ENCODE data around the gene FAM32A.

Gene FAM32A

GRCh38 chr19:16185123-16185767, at the start of gene FAM32A:
FAM32A (plus strand) TSS chr19:16185410; CDS start chr19:16185443, 33 bp downstream.
- DNase-seq: peak; percentile 98

- DNase-seq: no peak
These were observed 49.6 kb upstream of the FAM32A start for GRCh38 chr19:16135430-16136127.

GRCh38 chr19:16136185-16136999, 48.8 kb upstream of the FAM32A start:
- no peak for DNase-seq

GRCh38 chr19:16139752-16140151, 45.5 kb upstream of the FAM32A start:
- no peak for DNase-seq

DNA sequence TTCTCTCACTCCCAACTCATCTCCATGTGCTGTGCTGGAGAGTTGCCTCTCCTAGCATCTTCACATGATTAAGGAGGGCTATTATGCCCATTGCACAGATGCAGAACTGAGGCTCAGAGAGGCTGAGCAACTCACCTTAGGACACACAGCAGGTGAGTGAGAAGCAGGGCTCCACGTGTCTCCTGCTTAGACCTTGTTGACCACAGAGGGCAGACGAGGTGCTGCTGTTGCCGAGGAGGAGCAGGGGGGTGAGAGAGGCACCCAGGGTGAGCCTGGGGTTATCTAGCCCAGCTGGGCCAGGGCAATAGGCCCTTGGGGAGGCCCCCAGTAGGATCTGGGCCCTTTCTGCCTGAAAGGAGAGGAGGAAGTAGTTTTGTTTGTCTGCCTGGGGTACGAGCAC, 44.2 kb upstream of the FAM32A start:
- DNase-seq: no peak

DNA sequence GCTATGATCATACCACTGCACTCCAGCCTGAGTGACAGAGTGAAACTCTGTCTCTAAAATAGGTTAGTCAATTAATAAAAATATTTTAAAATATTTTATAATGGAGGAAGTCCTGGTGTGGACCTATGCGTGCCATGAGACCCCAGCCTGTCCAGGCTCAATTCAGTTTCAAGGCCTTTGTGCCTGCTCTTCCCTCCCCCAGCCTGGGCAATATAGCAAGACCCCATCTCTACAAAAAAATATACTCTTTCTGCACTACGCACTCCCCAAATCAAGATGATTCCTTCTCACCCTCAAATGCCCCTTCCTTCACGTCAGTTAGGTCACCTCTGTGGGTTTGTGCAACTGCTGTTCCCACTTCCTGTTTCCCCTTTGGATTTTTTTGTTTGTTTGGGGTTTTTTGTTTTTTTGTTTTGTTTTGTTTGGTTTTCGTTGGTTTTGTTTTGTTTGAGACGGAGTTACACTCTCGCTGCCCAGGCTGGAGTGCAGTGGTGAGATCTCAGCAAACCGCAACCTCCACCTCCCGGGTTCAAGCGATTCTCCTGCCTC, 43.1 kb upstream of the FAM32A start:
- DNase-seq: no peak

DNA sequence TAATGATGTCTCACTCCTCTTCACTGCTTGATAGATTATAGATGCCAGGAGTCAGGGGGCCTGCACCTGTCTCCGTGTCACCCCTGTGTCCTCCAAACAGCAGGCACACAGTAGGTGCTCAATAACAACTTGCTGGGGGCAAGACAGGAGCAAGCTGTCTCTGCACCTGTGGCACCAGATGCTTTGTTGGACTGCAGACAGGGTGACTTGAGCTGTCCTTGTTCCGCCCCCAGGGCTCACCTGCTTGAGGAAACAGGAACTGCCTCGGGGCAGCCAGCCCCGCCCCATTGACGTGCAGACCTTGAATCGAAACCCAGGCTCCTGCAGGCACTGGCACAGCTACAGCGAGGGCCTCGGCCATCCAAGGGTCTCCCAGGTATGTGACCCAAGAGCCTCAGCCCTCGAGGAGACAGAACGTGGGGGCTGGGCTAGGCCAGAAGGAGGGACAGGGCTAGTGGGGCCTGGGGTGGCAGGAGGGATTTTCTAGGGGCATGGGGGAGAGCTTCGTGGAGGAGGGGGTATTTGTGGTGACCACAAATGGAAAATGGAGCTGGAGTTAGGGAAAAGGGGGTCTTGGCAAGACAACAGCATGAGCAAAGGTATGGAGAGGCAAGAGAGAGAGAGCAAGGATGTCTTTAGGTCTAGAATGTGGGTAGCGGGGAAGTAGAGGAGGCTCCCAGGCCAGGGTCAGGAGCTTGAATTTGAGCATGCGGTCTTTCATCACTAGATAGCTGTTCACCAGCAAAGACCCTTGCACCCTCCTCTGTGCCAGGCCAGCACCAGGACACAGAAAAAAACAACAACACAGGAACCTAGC, 41.6 kb upstream of the FAM32A start, which contains the start of gene HSH2D:
TSS of gene HSH2D (plus strand) at position 287 of the 817 bp plus-strand sequence. CDS start 5,066 bp downstream, outside the sequence.
- peak; percentile 77 for DNase-seq

- no peak for DNase-seq
These were observed 41.0 kb upstream of the FAM32A start for GRCh38 chr19:16144216-16144581.

DNA sequence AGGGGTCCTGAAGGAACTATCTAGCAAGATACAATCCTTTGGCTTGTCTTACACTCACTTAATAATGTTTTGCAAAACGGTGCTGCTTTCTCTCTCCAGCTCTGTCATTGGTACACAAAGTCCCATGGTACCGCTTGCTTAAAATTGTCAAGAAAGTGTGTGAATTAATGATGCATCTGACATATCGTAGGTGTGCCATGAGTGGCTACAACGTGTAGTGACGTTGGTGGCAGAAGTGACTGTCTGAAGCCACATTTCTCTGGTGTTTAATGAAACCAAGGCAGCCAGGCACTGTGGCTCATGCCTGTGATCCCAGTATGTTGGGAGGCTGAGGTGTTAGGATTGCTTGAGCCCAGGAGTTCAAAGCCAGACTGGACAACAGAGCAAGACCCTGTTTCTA, 39.1 kb upstream of the FAM32A start:
- no peak for DNase-seq

DNA sequence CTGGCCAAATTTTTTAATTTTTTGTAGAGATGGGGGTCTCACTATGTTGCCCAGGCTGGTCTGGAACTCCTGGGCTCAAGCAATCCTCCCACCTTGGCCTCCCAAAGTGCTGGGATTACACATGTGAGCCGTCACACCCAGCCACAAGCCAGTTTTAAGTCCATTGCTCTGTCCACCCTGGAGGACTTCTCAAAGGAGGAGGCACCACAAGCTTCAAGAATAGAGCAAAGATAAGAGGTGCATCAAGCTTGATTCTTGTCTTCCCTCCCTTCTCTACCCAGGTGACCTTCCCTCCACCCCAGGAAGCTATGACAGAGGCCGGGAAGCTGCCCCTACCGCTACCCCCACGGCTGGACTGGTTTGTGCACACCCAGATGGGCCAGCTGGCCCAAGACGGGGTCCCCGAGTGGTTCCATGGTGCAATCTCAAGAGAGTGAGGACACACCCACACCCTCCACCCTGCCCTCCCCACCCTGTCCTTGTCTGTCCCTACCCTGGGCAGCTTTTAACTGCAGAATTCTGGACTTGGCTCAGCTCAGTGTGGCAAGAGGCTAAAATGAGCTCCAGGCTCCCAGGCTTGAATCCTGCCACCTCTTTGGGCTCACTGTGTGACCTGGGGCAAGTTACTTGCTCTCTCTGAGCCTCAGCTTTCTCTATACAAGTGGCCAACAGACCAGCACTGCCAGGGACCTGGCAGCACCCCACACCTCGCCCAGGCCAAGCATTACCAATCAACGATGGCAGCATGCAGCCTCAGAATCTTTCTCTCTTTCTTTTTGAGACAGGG, 36.6 kb upstream of the FAM32A start:
- DNase-seq: no peak

GRCh38 chr19:16153582-16154336, 31.5 kb upstream of the FAM32A start:
- DNase-seq: no peak

DNA sequence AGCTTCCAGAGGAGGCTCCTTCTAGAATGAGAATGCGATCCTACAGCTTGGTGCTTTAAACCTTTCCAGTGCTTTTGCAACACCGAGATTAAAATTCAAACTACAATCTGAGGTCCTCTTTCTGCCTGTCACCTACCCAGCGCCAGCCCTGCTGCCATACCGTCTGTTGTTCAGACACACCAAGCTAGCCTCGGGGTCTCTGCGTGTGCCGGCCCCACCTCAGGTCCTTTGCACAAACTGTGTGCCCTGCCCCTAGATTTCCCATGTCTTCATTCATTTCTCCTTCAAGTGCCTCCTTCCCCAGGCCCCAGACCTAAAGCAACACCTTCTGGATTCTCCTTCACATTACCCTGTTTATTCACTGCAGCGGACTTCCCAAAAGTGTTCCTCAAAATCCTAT, 30.7 kb upstream of the FAM32A start:
- no peak for DNase-seq

DNA sequence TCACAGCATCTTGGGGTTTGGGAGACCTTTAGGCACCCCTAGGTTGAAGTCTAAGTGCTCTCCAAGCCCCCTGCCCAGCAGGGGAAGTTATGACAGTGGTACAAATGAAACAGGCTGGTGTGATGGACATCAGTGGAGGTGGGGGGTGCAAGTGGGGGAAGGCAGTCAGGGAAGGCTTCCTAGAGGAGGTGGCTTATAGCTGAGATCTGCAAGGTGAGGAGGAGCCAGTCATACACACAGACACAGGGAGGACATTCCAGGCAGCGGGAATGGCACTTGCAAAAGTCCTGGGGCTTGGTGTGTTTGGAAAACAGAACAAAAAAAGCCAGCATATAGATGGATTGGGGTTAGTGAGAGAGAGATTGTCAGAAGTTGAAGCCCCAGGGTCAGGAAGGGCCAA, 30.1 kb upstream of the FAM32A start:
- no peak for DNase-seq

- no peak for DNase-seq
These were observed 28.3 kb upstream of the FAM32A start for GRCh38 chr19:16156904-16157303.

GRCh38 chr19:16157601-16158000, 27.6 kb upstream of the FAM32A start:
- DNase-seq: no peak

GRCh38 chr19:16159655-16160054, 25.6 kb upstream of the FAM32A start:
- no peak for DNase-seq

DNA sequence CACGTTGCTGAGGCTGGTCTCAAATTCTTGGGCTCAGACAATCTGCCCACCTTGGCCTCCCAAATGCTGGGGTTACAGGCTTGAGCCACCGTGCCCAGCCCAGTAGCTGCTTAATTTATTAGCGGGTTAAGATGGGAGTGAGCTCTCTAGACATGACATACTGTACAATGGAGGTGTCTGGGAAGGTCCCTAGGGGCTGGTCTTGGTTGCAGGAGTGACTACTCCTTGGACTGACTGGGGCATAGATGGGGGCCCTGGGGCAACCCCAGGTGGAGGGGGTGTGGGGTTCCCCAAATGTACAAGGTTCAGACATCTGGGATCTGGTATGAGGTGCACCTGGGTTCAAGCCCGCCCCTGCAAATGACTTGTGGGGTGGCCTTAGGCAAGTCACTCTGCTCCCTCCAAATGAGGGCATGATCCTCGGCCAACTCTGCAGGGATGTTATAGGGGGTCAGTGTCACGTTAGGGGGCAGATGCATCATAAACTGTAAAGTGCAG, 24.7 kb upstream of the FAM32A start:
- DNase-seq: no peak

- no peak for DNase-seq
These were observed 24.2 kb upstream of the FAM32A start for GRCh38 chr19:16160943-16161560.

DNA sequence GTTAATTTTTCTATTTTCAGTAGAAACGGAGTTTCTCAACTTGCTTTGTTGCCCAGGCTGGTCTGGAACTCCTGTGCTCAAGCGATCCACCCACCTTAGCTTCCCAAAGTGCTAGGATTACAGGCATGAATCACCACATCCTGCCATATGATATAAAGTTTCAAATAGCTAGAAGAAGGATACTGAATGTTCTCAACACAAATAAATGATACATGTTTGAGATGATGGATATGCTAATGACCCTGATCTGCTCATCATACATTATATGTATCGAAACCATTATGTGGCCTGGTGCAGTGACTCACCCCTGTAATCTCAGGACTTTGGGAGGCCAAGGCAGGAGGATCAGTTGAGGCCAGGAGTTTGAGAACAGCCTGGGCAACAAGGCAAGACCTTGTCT, 23.4 kb upstream of the FAM32A start:
- no peak for DNase-seq

- no peak for DNase-seq
These were observed 20.9 kb upstream of the FAM32A start for GRCh38 chr19:16164222-16164890.
